Measurements from ENCODE around the gene COG1. TPM values are rescaled to one million over a fixed set of nuclear protein-coding genes. Genes with fewer than 3 reads are reported as not detected.

The COG1 gene
- polyA plus RNA-seq, 1 donor (not counting 4 experiments of a cell fraction or from before 2014, with no cell fraction given), result 16.4 TPM

GRCh38 chr17:73214008-73214407, 21.2 kb downstream of the COG1 start:
- no peaks in the 10 kb centered on the region for H4K20me1 ChIP-seq (ENCODE audit: control insufficient read depth, extremely low read depth, insufficient read depth, low read length)
- H3K4me3 ChIP-seq (ENCODE audit: control insufficient read depth in 2 of 3, extremely low read depth in 1 of 3, insufficient read depth in 2 of 3, low read depth in 1 of 3, low read length in 3 of 3), result no peak overlapping the region
- H3K9me3 ChIP-seq (ENCODE audit: control insufficient read depth, low read depth, low read length), result no peaks in the 10 kb centered on the region
- dilution Hi-C loops (cut with MboI; ENCODE audit: extremely low pct_ligation_motif_present, low sequenced_read_pairs), result no loop called here
- H3K9me1 ChIP-seq (ENCODE audit: control insufficient read depth, extremely low read depth, insufficient read depth, low read length), result peaks cover 4% of the 10 kb centered on the region
- no peak overlapping the region for H3K27ac ChIP-seq (ENCODE audit: control insufficient read depth, insufficient read depth, low read length)
- H3K9ac ChIP-seq (ENCODE audit: control insufficient read depth, extremely low read depth, insufficient read depth, low read length), result no peak overlapping the region
- H3K79me2 ChIP-seq (ENCODE audit: control insufficient read depth, insufficient read depth, low read length), result peaks cover 21% of the 10 kb centered on the region
- no peaks in the 10 kb centered on the region for H3K4me1 ChIP-seq (ENCODE audit: control insufficient read depth, extremely low read depth, insufficient read depth, low read length)
- TF ChIP-seq EZH2 (IDR thresholded peaks at IDR 0.05; ENCODE audit: low read length), result no peak
- TF ChIP-seq, protein P1, sequence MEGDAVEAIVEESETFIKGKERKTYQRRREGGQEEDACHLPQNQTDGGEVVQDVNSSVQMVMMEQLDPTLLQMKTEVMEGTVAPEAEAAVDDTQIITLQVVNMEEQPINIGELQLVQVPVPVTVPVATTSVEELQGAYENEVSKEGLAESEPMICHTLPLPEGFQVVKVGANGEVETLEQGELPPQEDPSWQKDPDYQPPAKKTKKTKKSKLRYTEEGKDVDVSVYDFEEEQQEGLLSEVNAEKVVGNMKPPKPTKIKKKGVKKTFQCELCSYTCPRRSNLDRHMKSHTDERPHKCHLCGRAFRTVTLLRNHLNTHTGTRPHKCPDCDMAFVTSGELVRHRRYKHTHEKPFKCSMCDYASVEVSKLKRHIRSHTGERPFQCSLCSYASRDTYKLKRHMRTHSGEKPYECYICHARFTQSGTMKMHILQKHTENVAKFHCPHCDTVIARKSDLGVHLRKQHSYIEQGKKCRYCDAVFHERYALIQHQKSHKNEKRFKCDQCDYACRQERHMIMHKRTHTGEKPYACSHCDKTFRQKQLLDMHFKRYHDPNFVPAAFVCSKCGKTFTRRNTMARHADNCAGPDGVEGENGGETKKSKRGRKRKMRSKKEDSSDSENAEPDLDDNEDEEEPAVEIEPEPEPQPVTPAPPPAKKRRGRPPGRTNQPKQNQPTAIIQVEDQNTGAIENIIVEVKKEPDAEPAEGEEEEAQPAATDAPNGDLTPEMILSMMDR (optimal IDR thresholded peaks at IDR 0.05 in 1 of 3, IDR thresholded peaks at IDR 0.05 in 1 of 3, conservative IDR thresholded peaks at IDR 0.05 in 1 of 3; ENCODE audit: extremely low read depth in 1 of 3, insufficient read depth in 2 of 3, low read length in 3 of 3), result no peak
- no peak overlapping the region for H3K4me2 ChIP-seq (ENCODE audit: control insufficient read depth, extremely low read depth, insufficient read depth, low read depth, low read length)
- FAIRE-seq, result no peak
- no peaks in the 10 kb centered on the region for H3K27me3 ChIP-seq (ENCODE audit: control insufficient read depth, extremely low read depth, insufficient read depth, low read length)
- no peak overlapping the region for H2AFZ ChIP-seq (ENCODE audit: control insufficient read depth, low read length)
- peaks cover 9 to 11% of the 10 kb centered on the region in 2 experiments for H3K36me3 ChIP-seq (ENCODE audit: control insufficient read depth in 2 of 2, extremely low read depth in 1 of 2, insufficient read depth in 2 of 2, low read length in 2 of 2)
- DNase-seq (ENCODE audit: low read depth, low spot score), result no peak

DNA sequence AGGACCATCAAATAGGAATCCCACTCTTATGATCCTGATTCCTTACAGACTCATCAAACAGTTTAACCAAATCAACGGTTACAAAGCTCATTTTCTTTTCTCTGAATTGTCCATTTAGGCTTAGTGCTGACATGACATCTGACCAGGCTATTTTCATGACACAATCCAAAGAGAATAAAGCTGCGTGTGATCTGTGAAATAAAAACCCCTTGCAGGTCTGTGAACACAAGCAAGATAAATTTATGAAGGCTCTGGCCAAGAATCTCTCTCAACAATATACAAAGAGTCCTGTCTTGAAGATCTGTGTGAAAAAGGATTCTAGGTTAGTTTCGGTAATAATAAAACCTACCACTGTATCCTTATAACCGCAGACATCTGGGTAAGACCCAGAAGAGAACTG, 22.0 kb downstream of the COG1 start:
- H3K36me3 ChIP-seq (ENCODE audit: control insufficient read depth in 2 of 2, extremely low read depth in 1 of 2, insufficient read depth in 2 of 2, low read length in 2 of 2), result peaks cover 3 to 8% of the 10 kb centered on the region in 2 experiments
- TF ChIP-seq, protein P1 (optimal IDR thresholded peaks at IDR 0.05 in 1 of 3, IDR thresholded peaks at IDR 0.05 in 1 of 3, conservative IDR thresholded peaks at IDR 0.05 in 1 of 3; ENCODE audit: extremely low read depth in 1 of 3, insufficient read depth in 2 of 3, low read length in 3 of 3), result no peak
- no peak for TF ChIP-seq EZH2 (IDR thresholded peaks at IDR 0.05; ENCODE audit: low read length)
- no peak overlapping the region for H3K27ac ChIP-seq (ENCODE audit: control insufficient read depth, insufficient read depth, low read length)
- no peaks in the 10 kb centered on the region for H3K9me3 ChIP-seq (ENCODE audit: control insufficient read depth, low read depth, low read length)
- H3K4me1 ChIP-seq (ENCODE audit: control insufficient read depth, extremely low read depth, insufficient read depth, low read length), result no peaks in the 10 kb centered on the region
- no peak for FAIRE-seq
- H3K9ac ChIP-seq (ENCODE audit: control insufficient read depth, extremely low read depth, insufficient read depth, low read length), result no peak overlapping the region
- H4K20me1 ChIP-seq (ENCODE audit: control insufficient read depth, extremely low read depth, insufficient read depth, low read length), result no peaks in the 10 kb centered on the region
- H3K4me3 ChIP-seq (ENCODE audit: control insufficient read depth in 2 of 3, extremely low read depth in 1 of 3, insufficient read depth in 2 of 3, low read depth in 1 of 3, low read length in 3 of 3), result no peak overlapping the region
- peaks cover 4% of the 10 kb centered on the region for H3K9me1 ChIP-seq (ENCODE audit: control insufficient read depth, extremely low read depth, insufficient read depth, low read length)
- H2AFZ ChIP-seq (ENCODE audit: control insufficient read depth, low read length), result no peak overlapping the region
- H3K27me3 ChIP-seq (ENCODE audit: control insufficient read depth, extremely low read depth, insufficient read depth, low read length), result no peaks in the 10 kb centered on the region
- DNase-seq (ENCODE audit: low read depth, low spot score), result no peak
- no peak overlapping the region for H3K4me2 ChIP-seq (ENCODE audit: control insufficient read depth, extremely low read depth, insufficient read depth, low read depth, low read length)
- dilution Hi-C loops (cut with MboI; ENCODE audit: extremely low pct_ligation_motif_present, low sequenced_read_pairs), result no loop called here
- H3K79me2 ChIP-seq (ENCODE audit: control insufficient read depth, insufficient read depth, low read length), result peaks cover 21% of the 10 kb centered on the region
